ENCODE results near the gene BRMS1. TPM values are rescaled to one million over a fixed set of nuclear protein-coding genes. Genes with fewer than 3 reads are reported as not detected.

BRMS1 gene
- total RNA-seq, 4 donors from 2014 or later: 45.7 to 60.3 (median 57.3) TPM

DNA sequence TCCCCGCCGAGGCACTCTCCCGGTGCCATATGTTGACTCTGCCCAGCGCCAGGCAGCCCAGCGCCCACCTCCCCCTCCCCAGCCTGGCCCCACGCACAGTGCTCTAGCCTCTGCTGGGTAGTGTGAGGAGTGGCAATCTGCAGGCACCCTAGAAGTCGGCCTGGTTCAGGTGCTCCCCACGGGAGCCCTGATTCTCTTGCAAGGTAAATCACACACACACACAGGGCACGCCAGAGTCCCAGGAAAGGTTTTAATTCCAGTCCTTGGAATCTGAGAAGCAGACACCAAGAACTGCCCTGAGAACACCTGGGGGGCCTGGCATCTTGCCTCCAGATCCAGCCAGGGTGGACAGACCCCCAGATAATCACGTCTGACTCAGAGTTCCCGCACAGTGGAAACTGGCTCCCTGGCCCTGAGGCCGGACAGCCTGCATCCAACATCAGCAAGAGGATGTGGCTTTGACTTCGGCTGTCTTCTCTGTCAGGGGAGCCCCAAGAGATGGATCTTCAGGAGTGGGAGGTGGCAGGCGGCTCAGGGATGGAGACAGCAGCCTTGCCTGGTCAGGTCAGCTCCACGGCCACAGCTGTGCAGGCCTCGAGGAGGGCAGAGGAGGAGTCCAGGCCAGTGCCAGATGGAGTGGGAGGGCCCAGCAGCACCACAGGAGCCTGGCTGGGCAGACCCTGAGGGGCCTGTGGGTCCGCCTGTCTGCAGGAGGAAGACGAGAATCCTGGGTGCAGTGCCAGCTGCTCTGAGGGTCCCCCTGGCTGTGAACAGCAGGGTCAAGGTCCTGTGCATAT lies 7.6 kb downstream of the BRMS1 start:
- DNase-seq (ENCODE audit: low spot score in 2 of 2): no peak
- Histone ChIP-seq H3K4me1 (peaks cover 62% of the 10 kb centered on the region), H3K27me3 (no peaks in the 10 kb centered on the region), H3K9me3 (no peaks in the 10 kb centered on the region), H3K4me3 (peak overlapping the region; percentile 71), H3K27ac (peak overlapping the region; percentile 90), H3K36me3 (peaks cover 58% of the 10 kb centered on the region)
- 51% methylated on average over 5 of the region's 18 CpGs for WGBS
- TF ChIP-seq, protein P1, sequence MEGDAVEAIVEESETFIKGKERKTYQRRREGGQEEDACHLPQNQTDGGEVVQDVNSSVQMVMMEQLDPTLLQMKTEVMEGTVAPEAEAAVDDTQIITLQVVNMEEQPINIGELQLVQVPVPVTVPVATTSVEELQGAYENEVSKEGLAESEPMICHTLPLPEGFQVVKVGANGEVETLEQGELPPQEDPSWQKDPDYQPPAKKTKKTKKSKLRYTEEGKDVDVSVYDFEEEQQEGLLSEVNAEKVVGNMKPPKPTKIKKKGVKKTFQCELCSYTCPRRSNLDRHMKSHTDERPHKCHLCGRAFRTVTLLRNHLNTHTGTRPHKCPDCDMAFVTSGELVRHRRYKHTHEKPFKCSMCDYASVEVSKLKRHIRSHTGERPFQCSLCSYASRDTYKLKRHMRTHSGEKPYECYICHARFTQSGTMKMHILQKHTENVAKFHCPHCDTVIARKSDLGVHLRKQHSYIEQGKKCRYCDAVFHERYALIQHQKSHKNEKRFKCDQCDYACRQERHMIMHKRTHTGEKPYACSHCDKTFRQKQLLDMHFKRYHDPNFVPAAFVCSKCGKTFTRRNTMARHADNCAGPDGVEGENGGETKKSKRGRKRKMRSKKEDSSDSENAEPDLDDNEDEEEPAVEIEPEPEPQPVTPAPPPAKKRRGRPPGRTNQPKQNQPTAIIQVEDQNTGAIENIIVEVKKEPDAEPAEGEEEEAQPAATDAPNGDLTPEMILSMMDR (IDR thresholded peaks at IDR 0.05): no peak
- no peak for TF ChIP-seq POLR2A (IDR thresholded peaks at IDR 0.05)

DNA sequence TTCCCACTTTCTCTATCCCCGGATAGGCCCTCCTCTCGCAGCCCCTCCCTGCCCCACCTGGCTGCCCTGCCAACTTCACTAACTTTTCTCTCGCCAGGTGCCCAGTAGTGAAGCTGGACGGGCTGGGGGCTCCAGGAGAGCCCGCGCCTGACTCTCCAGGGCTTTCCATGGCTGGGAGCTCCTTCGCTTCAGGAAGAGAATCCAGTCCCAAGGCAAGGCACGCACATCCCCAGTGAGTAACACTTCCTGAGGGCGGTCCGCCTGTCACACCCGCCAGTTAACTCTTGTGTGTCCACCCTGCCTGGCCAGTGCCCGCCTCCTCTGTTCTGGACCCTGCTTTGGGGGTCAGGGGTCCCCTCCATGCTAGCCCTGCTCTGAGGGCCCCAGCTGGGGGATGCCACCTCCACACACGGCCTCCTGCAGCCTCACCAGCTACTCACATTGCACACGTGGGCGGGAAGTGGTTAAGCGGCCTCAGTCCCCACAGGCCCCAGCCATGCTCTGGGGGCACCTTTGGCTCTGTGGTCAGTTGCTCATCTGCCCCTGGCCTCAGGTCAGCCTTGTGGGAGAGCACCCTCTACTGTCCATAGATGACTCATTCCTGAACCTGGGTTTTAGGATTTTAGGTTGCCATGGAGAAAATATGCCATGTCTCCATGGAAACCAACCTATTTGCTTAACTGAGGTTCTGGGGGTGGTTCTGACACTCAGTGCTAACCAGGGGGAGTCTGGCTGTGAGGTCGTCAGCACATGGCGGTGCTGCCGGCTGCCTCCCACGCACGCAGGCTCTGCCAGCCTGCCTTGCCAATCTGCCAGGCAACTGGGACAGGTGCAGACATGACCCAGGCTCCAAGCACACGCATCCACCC lies 8.4 kb downstream of the BRMS1 start, which contains the start of gene RIN1:
TSS of gene RIN1 (minus strand) at position 201 of the 869 bp plus-strand sequence. CDS start at position 169, 32 bp downstream.
- 3% methylated on average over 13 of the region's 22 CpGs for WGBS
- Histone ChIP-seq H3K27me3 (no peaks in the 10 kb centered on the region), H3K4me3 (peak within 1 kb of the TSS; percentile 71), H3K4me1 (peaks cover 62% of the 10 kb centered on the region), H3K27ac (peak within 1 kb of the TSS; percentile 90), H3K9me3 (no peaks in the 10 kb centered on the region), H3K36me3 (peaks cover 60% of the 10 kb centered on the region)
- TF ChIP-seq EP300 (IDR thresholded peaks at IDR 0.05) (no peak), POLR2A (IDR thresholded peaks at IDR 0.05) (peak in 1 of 2 donors; percentile 20), POLR2AphosphoS5 (IDR thresholded peaks at IDR 0.05) (peak in 1 of 3 donors; percentile 26)
- TF ChIP-seq, protein P1 (IDR thresholded peaks at IDR 0.05): no peak
- DNase-seq (ENCODE audit: low spot score in 2 of 2): peak in 1 of 2 donors; percentile 79

DNA sequence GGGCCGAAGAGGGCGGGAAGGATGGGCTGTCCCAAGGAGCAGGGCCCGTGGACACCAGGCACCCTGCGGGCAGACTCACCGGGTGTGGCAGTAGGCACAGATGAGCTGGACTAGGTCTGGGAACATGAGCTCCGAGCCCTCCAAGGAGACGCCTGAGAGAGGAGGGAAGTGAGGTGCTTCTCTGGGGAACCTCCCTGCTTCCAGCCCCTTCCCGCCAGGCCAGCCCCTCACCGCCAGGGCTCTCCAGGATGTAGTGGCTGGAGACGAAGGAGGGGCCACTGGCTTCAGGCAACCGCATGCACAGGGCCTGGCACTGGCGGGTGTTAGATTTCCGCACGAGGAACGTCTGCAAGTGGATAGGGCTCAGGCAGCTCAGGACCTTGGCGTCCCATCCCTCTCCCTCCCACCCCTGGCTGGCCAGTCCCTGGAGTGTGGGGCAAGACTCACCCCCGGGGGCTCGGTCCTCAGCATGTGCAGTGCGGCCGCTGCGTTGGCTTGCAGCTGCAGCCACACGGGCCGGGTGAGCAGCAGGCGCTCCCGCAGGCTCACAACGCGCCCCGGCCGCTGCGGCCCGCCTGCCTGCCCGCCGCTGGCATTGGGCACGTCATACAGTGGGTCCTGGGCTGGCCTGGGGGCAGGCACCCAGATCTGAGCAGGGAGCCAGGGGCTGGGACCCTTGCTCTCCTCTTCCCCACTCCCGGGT lies 9.2 kb downstream of the BRMS1 start:
- H3K4me1 ChIP-seq: peaks cover 62% of the 10 kb centered on the region
- H3K27ac ChIP-seq: peak overlapping the region; percentile 90
- peaks cover 53% of the 10 kb centered on the region for H3K36me3 ChIP-seq
- no peaks in the 10 kb centered on the region for H3K27me3 ChIP-seq
- DNase-seq (ENCODE audit: low spot score in 2 of 2): peak in 1 of 2 donors; percentile 70
- H3K9me3 ChIP-seq: no peaks in the 10 kb centered on the region
- H3K4me3 ChIP-seq: peak overlapping the region; percentile 71
- 4% methylated on average over 11 of the region's 35 CpGs for WGBS
- TF ChIP-seq POLR2A (IDR thresholded peaks at IDR 0.05): no peak
- TF ChIP-seq, protein P1 (IDR thresholded peaks at IDR 0.05): no peak
- TF ChIP-seq POLR2AphosphoS5 (IDR thresholded peaks at IDR 0.05): no peak
- TF ChIP-seq EP300 (IDR thresholded peaks at IDR 0.05): no peak

DNA sequence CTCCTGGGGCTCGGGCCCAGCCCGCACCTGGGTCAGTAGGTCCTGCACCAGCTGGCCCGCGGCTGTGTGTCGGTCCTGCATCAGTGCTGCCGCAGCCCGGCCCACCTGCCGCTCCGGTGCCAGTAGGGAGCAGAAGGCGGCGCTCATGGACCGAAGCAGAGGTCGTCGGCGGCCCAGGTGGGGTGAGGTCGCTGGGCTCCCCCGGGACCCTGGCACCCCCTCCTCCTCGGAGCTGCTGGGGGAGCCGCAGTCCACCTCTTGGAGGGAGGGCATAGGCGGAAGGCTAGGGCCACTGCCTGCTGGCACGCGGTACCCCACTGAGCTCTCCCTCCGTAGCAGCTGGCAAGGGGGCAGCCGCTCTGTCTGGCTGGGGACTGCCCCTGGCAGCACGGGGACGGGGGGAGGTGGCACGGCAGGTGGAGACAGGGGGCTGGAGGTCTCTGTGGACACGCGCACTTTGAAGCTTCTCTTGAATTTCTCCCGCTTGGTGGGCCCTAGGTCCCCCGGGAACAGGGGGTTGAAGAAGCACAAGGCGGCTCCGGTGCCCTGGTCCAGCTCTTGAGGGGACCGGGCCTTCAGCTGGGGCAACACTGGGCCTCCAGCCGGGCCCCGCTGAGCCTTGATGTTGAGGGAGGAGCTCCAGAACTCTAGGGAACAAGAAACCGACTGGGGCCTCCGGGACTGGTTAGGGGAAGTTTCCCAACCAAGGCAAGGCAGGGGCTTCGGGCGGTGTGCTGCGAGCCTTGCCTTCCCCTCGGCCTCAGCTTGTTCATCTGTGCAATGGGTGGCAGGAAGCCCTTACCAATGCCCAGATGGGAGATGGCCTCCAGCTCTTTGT lies 10.1 kb downstream of the BRMS1 start:
- H3K4me3 ChIP-seq: peak overlapping the region; percentile 71
- H3K4me1 ChIP-seq: peaks cover 62% of the 10 kb centered on the region
- no peak overlapping the region for H3K27ac ChIP-seq
- no peaks in the 10 kb centered on the region for H3K27me3 ChIP-seq
- peak in 1 of 2 donors; percentile 67 for DNase-seq (ENCODE audit: low spot score in 2 of 2)
- WGBS: 59% methylated on average over 19 of the region's 42 CpGs
- no peaks in the 10 kb centered on the region for H3K9me3 ChIP-seq
- TF ChIP-seq POLR2A (IDR thresholded peaks at IDR 0.05) (no peak), EP300 (IDR thresholded peaks at IDR 0.05) (no peak), POLR2AphosphoS5 (IDR thresholded peaks at IDR 0.05) (no peak)
- TF ChIP-seq, protein P1 (IDR thresholded peaks at IDR 0.05): no peak
- peaks cover 44% of the 10 kb centered on the region for H3K36me3 ChIP-seq
